CD4-positive, alpha-beta T cell (primary cell): ENCODE data around the gene EP400. TPM values are rescaled to one million over a fixed set of nuclear protein-coding genes. Genes with fewer than 3 reads are reported as not detected.

ENCODE experiments used
- ATAC-seq: fragments of 200-7000 bp; cut with Tn5 transposase; one replicate; pipeline ENCODE4 v1.10.0; 2022; ENCODE audit warnings: mild to moderate bottlenecking; ENCODE audit not compliant: poor library complexity
- CTCF ChIA-PET: fragments of 350-600 bp; sonication (Branson Sonifier 250); formaldehyde crosslinking; loops from one replicate; lab custom pipeline; 2021; ENCODE audit warnings: antibody characterized with exemption, inconsistent platforms; lab: Charles Lee
- POLR2A ChIA-PET: fragments of 350-600 bp; sonication (Branson Sonifier 250); formaldehyde crosslinking; loops from one replicate; lab custom pipeline; 2021; ENCODE audit warnings: antibody characterized with exemption, inconsistent platforms; lab: Charles Lee
- DNase-seq, 14 experiments: peaks; one replicate each; pipeline ENCODE4 v3.0.0-alpha.2; 2013 to 2020; ENCODE audit warnings: mixed read lengths in 2 of 14
- H3K27ac ChIP-seq, 2 donors: one replicate each; pipeline versions ENCODE4 v1.5.1 to v1.7.0; 2013; ENCODE audit warnings: low read length in 2 of 2, low read depth in 1 of 2, mild to moderate bottlenecking in 1 of 2
- H3K27me3 ChIP-seq, 2 experiments: 1 replicate in 1 of 2; 2 replicates in 1 of 2; pipeline versions ENCODE4 v1.6.1 to v1.7.0; 2013; ENCODE audit warnings: low read length in 2 of 2, control low read depth in 1 of 2, mild to moderate bottlenecking in 1 of 2, moderate library complexity in 1 of 2; ENCODE audit not compliant: insufficient read depth in 2 of 2, control insufficient read depth in 1 of 2
- H3K36me3 ChIP-seq: one replicate; pipeline ENCODE4 v1.6.1; 2013; ENCODE audit warnings: low read length, control low read depth; ENCODE audit not compliant: insufficient read depth
- H3K4me1 ChIP-seq: one replicate; pipeline ENCODE4 v1.6.1; 2013; ENCODE audit warnings: low read length, control low read depth; ENCODE audit not compliant: insufficient read depth
- H3K4me3 ChIP-seq: one replicate; pipeline ENCODE4 v1.5.1; 2013; ENCODE audit warnings: mild to moderate bottlenecking, low read length, moderate library complexity
- H3K9me3 ChIP-seq, 2 experiments: 1 replicate in 1 of 2; 2 replicates in 1 of 2; pipeline versions ENCODE4 v1.6.1 to v1.7.0; 2013; ENCODE audit warnings: low read length in 2 of 2, mild to moderate bottlenecking in 2 of 2, control low read depth in 1 of 2, moderate library complexity in 1 of 2; ENCODE audit not compliant: control insufficient read depth in 1 of 2, insufficient read depth in 1 of 2
- H3K27ac Mint-ChIP-seq: one replicate; pipeline ENCODE4 v1.8.0; 2020; ENCODE audit warnings: mixed read lengths
- H3K27me3 Mint-ChIP-seq: one replicate; pipeline ENCODE4 v1.8.0; 2021; ENCODE audit warnings: mixed read lengths
- H3K36me3 Mint-ChIP-seq: one replicate; pipeline ENCODE4 v1.8.0; 2021; ENCODE audit warnings: low read depth, mixed read lengths
- H3K4me1 Mint-ChIP-seq: one replicate; pipeline ENCODE4 v1.8.0; 2021; ENCODE audit warnings: low read depth, mixed read lengths
- H3K4me3 Mint-ChIP-seq: one replicate; pipeline ENCODE4 v1.8.0; 2020; ENCODE audit warnings: mild to moderate bottlenecking, mixed read lengths
- H3K9me3 Mint-ChIP-seq: one replicate; pipeline ENCODE4 v1.8.0; 2020; ENCODE audit warnings: mixed read lengths
- CTCF ChIP-seq: fragments of 200-600 bp; IDR thresholded peaks from one replicate; pipeline ENCODE4 v1.8.0; 2022; ENCODE audit warnings: antibody characterized with exemption, mild to moderate bottlenecking
- intact Hi-C, 2 experiments: fragments of 100-400 bp; cut with DNase I in 1 of 2; cut with micrococcal nuclease in 1 of 2; formaldehyde crosslinking; loops; one replicate each; pipeline versions ENCODE4 v1.15.1 to v1.9.0; 2023 to 2025; cut with DNase I, micrococcal nuclease
- total RNA-seq, 174 experiments: library from RNA in 2 of 174; stranded (reverse) in 2 of 174; gene quantifications; one replicate each; pipeline ENCODE4 v1.2.3 and lab custom pipeline; 2021 to 2026

The EP400 gene
- total RNA-seq, 2 experiments from 2014 or later: 56.4 to 56.5 TPM

- CTCF ChIA-PET: no interaction called here
- intact Hi-C loops: no loop called here
- ATAC-seq (no peak), DNase-seq (no peak)
- Mint-ChIP-seq H3K4me3 (no peak overlapping the region), H3K4me1 (no peaks in the 10 kb centered on the region), H3K9me3 (no peaks in the 10 kb centered on the region), H3K27ac (no peak overlapping the region), H3K36me3 (peaks cover 4% of the 10 kb centered on the region), H3K27me3 (no peaks in the 10 kb centered on the region)
- POLR2A ChIA-PET: no interaction called here
- Histone ChIP-seq H3K36me3 (peaks cover 14% of the 10 kb centered on the region), H3K4me3 (no peak overlapping the region), H3K27me3 (no peaks in the 10 kb centered on the region), H3K27ac (no peak overlapping the region), H3K9me3 (no peaks in the 10 kb centered on the region), H3K4me1 (peaks cover 26% of the 10 kb centered on the region)
- no peak for TF ChIP-seq CTCF
Observed at GRCh38 chr12:131905081-131905629, 44.6 kb upstream of the EP400 start.

GRCh38 chr12:131905630-131906091 lies 44.1 kb upstream of the EP400 start:
- no peaks in the 10 kb centered on the region for H3K27me3 ChIP-seq
- no peaks in the 10 kb centered on the region for H3K4me1 Mint-ChIP-seq
- intact Hi-C loops: no loop called here
- ChIA-PET CTCF (no interaction called here), POLR2A (no interaction called here)
- ATAC-seq (no peak), DNase-seq (no peak)
- no peaks in the 10 kb centered on the region for H3K9me3 Mint-ChIP-seq
- H3K27me3 Mint-ChIP-seq: no peaks in the 10 kb centered on the region
- no peak overlapping the region for H3K4me3 ChIP-seq
- TF ChIP-seq CTCF: no peak
- no peak overlapping the region for H3K27ac ChIP-seq
- peaks cover 4% of the 10 kb centered on the region for H3K36me3 Mint-ChIP-seq
- no peak overlapping the region for H3K4me3 Mint-ChIP-seq
- peaks cover 26% of the 10 kb centered on the region for H3K4me1 ChIP-seq
- H3K27ac Mint-ChIP-seq: no peak overlapping the region
- H3K36me3 ChIP-seq: peaks cover 18% of the 10 kb centered on the region
- no peaks in the 10 kb centered on the region for H3K9me3 ChIP-seq

GRCh38 chr12:131907379-131908091 lies 42.2 kb upstream of the EP400 start:
- no peak overlapping the region for H3K4me3 ChIP-seq
- no peaks in the 10 kb centered on the region for H3K27me3 ChIP-seq
- peaks cover 35% of the 10 kb centered on the region for H3K36me3 ChIP-seq
- intact Hi-C loops: no loop called here
- no peak for TF ChIP-seq CTCF
- H3K4me1 Mint-ChIP-seq: no peaks in the 10 kb centered on the region
- H3K27me3 Mint-ChIP-seq: no peaks in the 10 kb centered on the region
- ChIA-PET POLR2A (no interaction called here), CTCF (no interaction called here)
- no peaks in the 10 kb centered on the region for H3K9me3 Mint-ChIP-seq
- no peak overlapping the region for H3K4me3 Mint-ChIP-seq
- H3K27ac ChIP-seq: no peak overlapping the region
- peaks cover 26% of the 10 kb centered on the region for H3K4me1 ChIP-seq
- no peaks in the 10 kb centered on the region for H3K9me3 ChIP-seq
- H3K36me3 Mint-ChIP-seq: peaks cover 16% of the 10 kb centered on the region
- H3K27ac Mint-ChIP-seq: no peak overlapping the region
- DNase-seq: no peak
- no peak for ATAC-seq
